Uterus (tissue), 4 donors: Measurements from ENCODE around the gene BORCS6. TPM values are rescaled to one million over a fixed set of nuclear protein-coding genes. Genes with fewer than 3 reads are reported as not detected.

ENCODE experiments used
- DNase-seq, 2 donors: peaks; one replicate each; pipeline ENCODE4 v3.0.0-alpha.2; 2019 to 2020
- H3K27ac ChIP-seq, 2 donors: fragments of 200-600 bp; sonication (generic); 1 replicate in 1 of 2; 2 replicates in 1 of 2; pipeline ENCODE4 v1.5.1; 2016 to 2018
- H3K27me3 ChIP-seq, 2 donors: fragments of 200-600 bp; sonication (generic); one replicate each; pipeline ENCODE4 v1.5.1; 2018 to 2019; ENCODE audit warnings: control low read depth in 1 of 2
- H3K36me3 ChIP-seq, 2 donors: fragments of 200-600 bp; sonication (generic); one replicate each; pipeline ENCODE4 v1.5.1; 2019; ENCODE audit warnings: control low read depth in 1 of 2
- H3K4me1 ChIP-seq, 2 donors: fragments of 200-600 bp; sonication (generic); one replicate each; pipeline ENCODE4 v1.5.1; 2018 to 2019; ENCODE audit warnings: control low read depth in 1 of 2
- H3K4me3 ChIP-seq, 2 donors: fragments of 200-600 bp; sonication (generic); 1 replicate in 1 of 2; 2 replicates in 1 of 2; pipeline ENCODE4 v1.5.1; 2018 to 2019; ENCODE audit warnings: mild to moderate bottlenecking in 1 of 2
- H3K9me3 ChIP-seq, 2 donors: fragments of 200-600 bp; sonication (generic); one replicate each; pipeline ENCODE4 v1.5.1; 2019; ENCODE audit warnings: control low read depth in 1 of 2
- POLR2A ChIP-seq, 2 donors: fragments of 450-650 bp; IDR thresholded peaks; one replicate each; pipeline ENCODE4 v1.6.1; 2016; ENCODE audit warnings: antibody characterized with exemption in 2 of 2, mild to moderate bottlenecking in 1 of 2, moderate library complexity in 1 of 2
- intact Hi-C: fragments of 100-400 bp; cut with DNase I; formaldehyde crosslinking; loops from one replicate; pipeline ENCODE4 v1.15.1; 2023; ENCODE audit warnings: low total_unique reads
- total RNA-seq, 4 donors: library from RNA; depleted of rRNA in 3 of 4; stranded (reverse); fragments of >200 nt in 3 of 4; gene quantifications; one replicate each; pipeline versions ENCODE4 v1.1.0 to v1.2.4, GENCODE V29; 2014 to 2023
- TF ChIP-seq, protein P1 (sequence below), 4 experiments: fragments of 200-600 bp in 2 of 4; fragments of 450-650 bp in 2 of 4; sonication (generic) in 2 of 4; IDR thresholded peaks; one replicate each; pipeline ENCODE4 v1.5.1; 2016 to 2019; ENCODE audit warnings: antibody characterized with exemption in 4 of 4, mild to moderate bottlenecking in 2 of 4, moderate library complexity in 1 of 4
- donor health status: DM: yes; HTN: yes; CAD: no.

BORCS6 gene
- total RNA-seq, 4 donors from 2014 or later = under 0.01 to 9.0 (median 6.1) TPM

DNA sequence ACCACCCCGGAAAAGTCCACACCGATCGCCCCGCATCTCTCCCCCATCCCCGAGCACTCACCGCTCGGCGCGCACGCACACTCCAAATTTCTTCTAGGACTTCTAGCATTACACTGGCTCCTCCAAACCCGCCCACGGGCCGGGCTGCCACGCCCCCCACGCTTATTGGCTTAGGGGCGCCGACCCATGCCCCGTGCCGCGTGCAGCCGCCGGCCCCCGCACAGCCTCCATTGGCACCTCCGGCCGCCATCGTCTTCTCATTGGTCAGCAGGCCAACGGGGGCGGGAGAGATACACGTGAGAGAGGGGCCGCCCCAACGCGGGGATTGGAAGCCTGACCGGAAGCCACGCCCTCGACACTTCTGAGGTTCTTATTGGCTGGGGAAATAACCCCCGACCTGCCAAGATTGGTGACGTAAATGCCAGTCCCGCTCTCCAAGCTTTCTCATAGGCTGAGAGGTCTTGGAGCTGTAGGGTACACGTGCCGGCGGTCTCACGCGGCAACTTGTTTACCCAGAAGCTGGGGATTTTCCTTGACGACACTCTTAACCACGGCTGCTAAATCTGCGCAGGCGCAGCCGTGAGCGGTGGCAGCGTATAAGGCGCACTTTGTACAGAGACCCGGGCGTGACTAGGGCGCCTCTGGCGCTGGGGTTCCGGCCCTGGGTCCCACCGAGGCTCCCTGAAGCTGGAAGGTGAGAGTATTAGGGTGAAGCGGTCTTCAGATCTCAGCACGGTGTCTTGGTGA is 33.6 kb downstream of the BORCS6 start:
- DNase-seq = peak; percentile 100
- Histone ChIP-seq H3K27ac (peak overlapping the region; percentile 100), H3K4me3 (peak overlapping the region; percentile 89 to 93), H3K27me3 (no peaks in the 10 kb centered on the region), H3K4me1 (peaks cover 3 to 15% of the 10 kb centered on the region in 2 donors), H3K9me3 (no peaks in the 10 kb centered on the region), H3K36me3 (no peaks in the 10 kb centered on the region)
- peak; percentile 99 to 100 for TF ChIP-seq POLR2A (IDR thresholded peaks at IDR 0.05)
- TF ChIP-seq, protein P1, sequence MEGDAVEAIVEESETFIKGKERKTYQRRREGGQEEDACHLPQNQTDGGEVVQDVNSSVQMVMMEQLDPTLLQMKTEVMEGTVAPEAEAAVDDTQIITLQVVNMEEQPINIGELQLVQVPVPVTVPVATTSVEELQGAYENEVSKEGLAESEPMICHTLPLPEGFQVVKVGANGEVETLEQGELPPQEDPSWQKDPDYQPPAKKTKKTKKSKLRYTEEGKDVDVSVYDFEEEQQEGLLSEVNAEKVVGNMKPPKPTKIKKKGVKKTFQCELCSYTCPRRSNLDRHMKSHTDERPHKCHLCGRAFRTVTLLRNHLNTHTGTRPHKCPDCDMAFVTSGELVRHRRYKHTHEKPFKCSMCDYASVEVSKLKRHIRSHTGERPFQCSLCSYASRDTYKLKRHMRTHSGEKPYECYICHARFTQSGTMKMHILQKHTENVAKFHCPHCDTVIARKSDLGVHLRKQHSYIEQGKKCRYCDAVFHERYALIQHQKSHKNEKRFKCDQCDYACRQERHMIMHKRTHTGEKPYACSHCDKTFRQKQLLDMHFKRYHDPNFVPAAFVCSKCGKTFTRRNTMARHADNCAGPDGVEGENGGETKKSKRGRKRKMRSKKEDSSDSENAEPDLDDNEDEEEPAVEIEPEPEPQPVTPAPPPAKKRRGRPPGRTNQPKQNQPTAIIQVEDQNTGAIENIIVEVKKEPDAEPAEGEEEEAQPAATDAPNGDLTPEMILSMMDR (IDR thresholded peaks at IDR 0.05) = peak in 2 of 4 experiments; percentile 20 to 45
- intact Hi-C loops = no loop called here

DNA sequence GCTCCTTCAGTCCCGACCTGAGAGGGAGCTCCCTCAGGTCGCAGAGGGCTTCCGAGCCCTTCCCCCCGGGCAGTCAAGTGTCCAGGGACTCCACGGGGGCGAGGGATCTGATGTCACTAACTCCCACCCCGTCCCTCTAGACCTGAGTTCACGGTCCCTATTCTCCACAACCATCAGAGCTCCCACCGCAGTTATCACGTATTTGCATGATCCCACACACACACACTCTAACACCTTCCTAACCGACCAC is 34.1 kb downstream of the BORCS6 start:
- peak overlapping the region; percentile 89 to 93 for H3K4me3 ChIP-seq
- peaks cover 3 to 10% of the 10 kb centered on the region in 2 donors for H3K4me1 ChIP-seq

DNA sequence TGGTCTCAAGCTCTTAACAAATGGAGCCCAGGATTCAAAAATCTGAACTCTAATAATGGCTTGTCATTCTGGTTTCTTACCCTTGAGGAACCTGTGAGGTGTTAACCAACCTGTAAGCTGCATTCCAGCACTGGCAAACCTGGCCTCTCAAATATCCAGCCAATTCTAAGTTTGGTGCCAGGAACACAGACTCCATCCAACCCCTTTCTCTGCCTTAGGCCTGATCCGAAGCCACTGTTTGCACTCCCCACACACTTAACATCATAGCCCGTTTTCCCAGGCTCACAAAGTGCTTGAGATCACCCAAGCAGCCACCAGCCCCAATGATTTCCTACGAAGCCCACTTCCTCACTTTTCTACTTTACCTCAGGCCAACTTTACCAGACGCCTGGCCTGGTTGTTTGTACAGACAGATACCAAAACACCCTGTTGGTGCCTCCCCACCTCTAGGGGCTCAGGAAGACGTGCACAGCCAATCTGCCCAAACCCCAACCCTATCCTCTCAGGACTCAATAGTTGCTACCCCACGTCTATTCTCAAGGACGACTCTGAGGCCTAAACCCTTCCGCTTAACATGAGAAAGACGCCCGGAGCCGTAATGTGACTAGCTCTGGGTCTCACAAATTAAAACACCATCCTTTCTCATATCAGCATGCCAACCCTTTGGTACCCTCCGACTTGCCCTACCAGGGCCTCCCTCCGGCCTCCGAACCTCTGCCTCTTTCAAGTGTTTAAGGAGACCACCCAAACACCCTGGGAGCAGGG is 34.6 kb downstream of the BORCS6 start:
- intact Hi-C loops = no loop called here
- Histone ChIP-seq H3K4me3 (peak overlapping the region; percentile 89 to 93), H3K27me3 (no peaks in the 10 kb centered on the region), H3K4me1 (peaks cover 4 to 12% of the 10 kb centered on the region in 2 donors), H3K36me3 (no peaks in the 10 kb centered on the region), H3K9me3 (no peaks in the 10 kb centered on the region), H3K27ac (peak overlapping the region; percentile 100)
- DNase-seq = peak in 1 of 2 donors; percentile 39
- TF ChIP-seq, protein P1 (IDR thresholded peaks at IDR 0.05) = no peak

More for the DNA sequence above, 34.1 kb downstream of the BORCS6 start:
- no peak for DNase-seq
- Histone ChIP-seq H3K36me3 (no peaks in the 10 kb centered on the region), H3K27me3 (no peaks in the 10 kb centered on the region), H3K9me3 (no peaks in the 10 kb centered on the region), H3K27ac (peak overlapping the region; percentile 100)
- intact Hi-C loops = no loop called here
- TF ChIP-seq, protein P1 (IDR thresholded peaks at IDR 0.05) = no peak
- TF ChIP-seq POLR2A (IDR thresholded peaks at IDR 0.05) = no peak

DNA sequence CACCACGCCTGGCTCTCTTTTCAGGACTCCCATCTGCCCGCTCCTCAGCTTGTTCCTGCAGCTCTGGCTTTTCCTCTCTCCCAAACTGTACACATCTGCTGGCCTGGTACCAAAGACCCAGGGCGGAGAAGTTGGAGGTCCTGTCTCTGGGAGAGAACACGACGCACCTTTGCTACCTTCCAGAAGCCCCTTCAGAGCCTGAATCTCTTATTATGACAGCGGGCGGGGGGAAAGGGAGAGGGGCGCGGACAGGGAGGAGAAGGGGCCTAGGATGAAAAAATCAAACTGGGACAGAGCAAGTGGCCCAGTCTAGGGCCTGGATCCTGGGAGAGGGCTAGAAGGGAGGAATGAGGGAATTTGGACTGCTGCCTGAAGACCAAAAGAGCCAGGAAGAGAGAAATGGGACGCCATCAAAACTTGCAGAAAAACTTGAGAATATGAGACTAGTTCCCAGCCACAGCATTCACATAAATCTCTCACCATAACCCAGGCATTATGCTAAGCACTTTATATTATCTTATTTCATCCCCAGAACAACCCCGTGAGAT is 35.3 kb downstream of the BORCS6 start:
- Histone ChIP-seq H3K36me3 (no peaks in the 10 kb centered on the region), H3K4me1 (peaks cover 7 to 19% of the 10 kb centered on the region in 2 donors)
- intact Hi-C loops = no loop called here

More for the DNA sequence above, 35.3 kb downstream of the BORCS6 start:
- Histone ChIP-seq H3K27me3 (no peaks in the 10 kb centered on the region), H3K27ac (peak overlapping the region; percentile 100), H3K9me3 (no peaks in the 10 kb centered on the region), H3K4me3 (peak overlapping the region; percentile 89 to 93)
- TF ChIP-seq, protein P1 (IDR thresholded peaks at IDR 0.05) = no peak
- no peak for TF ChIP-seq POLR2A (IDR thresholded peaks at IDR 0.05)
- no peak for DNase-seq
